Stimulated activated CD4-positive, alpha-beta T cell treated with anti-CD3 and anti-CD28 coated beads, TNF-alpha, amount 100 ng/mL, for 48 hours (primary cell): ENCODE data around the gene P2RX1.
A peak's percentile ranks its signal among the peaks of the same experiment; 100 is the strongest.

Source experiments
- DNase-seq, 3 donors: peaks; one replicate each; pipeline ENCODE4 v3.0.0-alpha.2; 2020; ENCODE audit warnings: low read depth in 3 of 3

Gene P2RX1

GRCh38 chr17:3915995-3916696, at the start of gene P2RX1:
Gene P2RX1, minus strand, starts transcription at chr17:3916465. Its CDS starts 240 bp downstream, at chr17:3916225.
- peak in 1 of 3 donors; percentile 21 for DNase-seq

- peak; percentile 44 to 69 (median 50) for DNase-seq
Measured at GRCh38 chr17:3965118-3965800, 49.0 kb upstream of the P2RX1 start.

GRCh38 chr17:3964203-3965117, 48.2 kb upstream of the P2RX1 start, which contains the start of gene ATP2A3:
Gene ATP2A3, minus strand, starts transcription at chr17:3964437. Its CDS starts 146 bp downstream, at chr17:3964291.
- peak in 2 of 3 donors; percentile 25 to 72 for DNase-seq

- peak in 2 of 3 donors; percentile 14 to 45 for DNase-seq
Measured at GRCh38 chr17:3963237-3964201, 47.3 kb upstream of the P2RX1 start.

GRCh38 chr17:3962965-3963236, 46.6 kb upstream of the P2RX1 start:
- DNase-seq: no peak

GRCh38 chr17:3962217-3962964, 46.1 kb upstream of the P2RX1 start:
- no peak for DNase-seq

GRCh38 chr17:3961564-3962047, 45.3 kb upstream of the P2RX1 start:
- no peak for DNase-seq

GRCh38 chr17:3960764-3961163, 44.5 kb upstream of the P2RX1 start:
- DNase-seq: no peak

GRCh38 chr17:3959921-3960601, 43.8 kb upstream of the P2RX1 start:
- no peak for DNase-seq

GRCh38 chr17:3959295-3959899, 43.1 kb upstream of the P2RX1 start:
- DNase-seq: no peak

GRCh38 chr17:3957735-3958599, 41.7 kb upstream of the P2RX1 start:
- DNase-seq: no peak

- DNase-seq: no peak
Measured at GRCh38 chr17:3956983-3957382, 40.7 kb upstream of the P2RX1 start.

GRCh38 chr17:3956327-3956957, 40.2 kb upstream of the P2RX1 start:
- no peak for DNase-seq

GRCh38 chr17:3955673-3955988, 39.4 kb upstream of the P2RX1 start:
- DNase-seq: no peak

GRCh38 chr17:3954976-3955672, 38.9 kb upstream of the P2RX1 start:
- DNase-seq: no peak

- DNase-seq: no peak
Measured at GRCh38 chr17:3954086-3954485, 37.8 kb upstream of the P2RX1 start.

GRCh38 chr17:3953542-3953941, 37.3 kb upstream of the P2RX1 start:
- no peak for DNase-seq
